Measurements from ENCODE around the gene JAKMIP2.

- no peak for TF ChIP-seq CTCF (IDR thresholded peaks at IDR 0.05; ENCODE audit: low read depth, low read length, poor library complexity, severe bottlenecking)
- TF ChIP-seq EZH2phosphoT487 (IDR thresholded peaks at IDR 0.05; ENCODE audit: borderline replicate concordance, low read length), result no peak
These were observed 230.9 kb downstream of the JAKMIP2 start for GRCh38 chr5:147551677-147552076.

Measured in DOHH2 (cell line).